Measurements from ENCODE around the gene OASL. TPM values are rescaled to one million over a fixed set of nuclear protein-coding genes. Genes with fewer than 3 reads are reported as not detected.
A peak's percentile ranks its signal among the peaks of the same experiment; 100 is the strongest.

OASL gene
- total and polyA plus RNA-seq, 9 of the 15 experiments (the other 6 are each of a cell fraction or from before 2014, with no cell fraction given) = 0.14 TPM; not detected in 8

DNA sequence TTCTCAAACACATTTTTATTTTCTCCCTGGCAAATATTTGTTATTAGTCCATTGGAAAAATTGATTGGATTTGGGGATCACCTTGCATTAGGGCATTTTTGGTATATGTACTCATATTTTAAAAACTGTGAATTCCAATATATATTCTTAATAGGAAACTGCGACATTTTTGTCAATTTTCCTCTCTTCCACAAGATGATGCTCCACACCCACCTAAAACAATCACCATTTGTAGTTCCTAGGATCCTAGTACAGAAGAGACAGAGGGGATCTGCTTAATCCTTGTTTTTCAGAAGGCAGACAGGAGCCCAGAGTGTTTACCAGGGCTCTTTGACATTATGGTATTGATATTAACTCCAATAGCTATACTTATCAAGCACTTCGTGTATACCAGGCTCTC is 22.8 kb upstream of the OASL start (continued):
- TF ChIP-seq, protein P1, sequence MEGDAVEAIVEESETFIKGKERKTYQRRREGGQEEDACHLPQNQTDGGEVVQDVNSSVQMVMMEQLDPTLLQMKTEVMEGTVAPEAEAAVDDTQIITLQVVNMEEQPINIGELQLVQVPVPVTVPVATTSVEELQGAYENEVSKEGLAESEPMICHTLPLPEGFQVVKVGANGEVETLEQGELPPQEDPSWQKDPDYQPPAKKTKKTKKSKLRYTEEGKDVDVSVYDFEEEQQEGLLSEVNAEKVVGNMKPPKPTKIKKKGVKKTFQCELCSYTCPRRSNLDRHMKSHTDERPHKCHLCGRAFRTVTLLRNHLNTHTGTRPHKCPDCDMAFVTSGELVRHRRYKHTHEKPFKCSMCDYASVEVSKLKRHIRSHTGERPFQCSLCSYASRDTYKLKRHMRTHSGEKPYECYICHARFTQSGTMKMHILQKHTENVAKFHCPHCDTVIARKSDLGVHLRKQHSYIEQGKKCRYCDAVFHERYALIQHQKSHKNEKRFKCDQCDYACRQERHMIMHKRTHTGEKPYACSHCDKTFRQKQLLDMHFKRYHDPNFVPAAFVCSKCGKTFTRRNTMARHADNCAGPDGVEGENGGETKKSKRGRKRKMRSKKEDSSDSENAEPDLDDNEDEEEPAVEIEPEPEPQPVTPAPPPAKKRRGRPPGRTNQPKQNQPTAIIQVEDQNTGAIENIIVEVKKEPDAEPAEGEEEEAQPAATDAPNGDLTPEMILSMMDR (IDR thresholded peaks at IDR 0.05 in 2 of 3, conservative IDR thresholded peaks at IDR 0.05 in 1 of 3; ENCODE audit: insufficient read depth in 2 of 3, low read depth in 1 of 3, low read length in 3 of 3) = peak; percentile 53 to 85 (median 53); a peak in 5 of 6 replicates
- TF ChIP-seq KLF16 (IDR thresholded peaks at IDR 0.05) = 0 out of 2 replicates have a peak, but pooled peaks have one; percentile 12
- TF ChIP-seq, protein P2, sequence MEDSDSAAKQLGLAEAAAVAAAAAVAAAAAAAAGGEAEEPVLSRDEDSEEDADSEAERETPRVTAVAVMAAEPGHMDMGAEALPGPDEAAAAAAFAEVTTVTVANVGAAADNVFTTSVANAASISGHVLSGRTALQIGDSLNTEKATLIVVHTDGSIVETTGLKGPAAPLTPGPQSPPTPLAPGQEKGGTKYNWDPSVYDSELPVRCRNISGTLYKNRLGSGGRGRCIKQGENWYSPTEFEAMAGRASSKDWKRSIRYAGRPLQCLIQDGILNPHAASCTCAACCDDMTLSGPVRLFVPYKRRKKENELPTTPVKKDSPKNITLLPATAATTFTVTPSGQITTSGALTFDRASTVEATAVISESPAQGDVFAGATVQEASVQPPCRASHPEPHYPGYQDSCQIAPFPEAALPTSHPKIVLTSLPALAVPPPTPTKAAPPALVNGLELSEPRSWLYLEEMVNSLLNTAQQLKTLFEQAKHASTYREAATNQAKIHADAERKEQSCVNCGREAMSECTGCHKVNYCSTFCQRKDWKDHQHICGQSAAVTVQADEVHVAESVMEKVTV (CRISPR knock-in tag; IDR thresholded peaks at IDR 0.05) = peak; percentile 81

DNA sequence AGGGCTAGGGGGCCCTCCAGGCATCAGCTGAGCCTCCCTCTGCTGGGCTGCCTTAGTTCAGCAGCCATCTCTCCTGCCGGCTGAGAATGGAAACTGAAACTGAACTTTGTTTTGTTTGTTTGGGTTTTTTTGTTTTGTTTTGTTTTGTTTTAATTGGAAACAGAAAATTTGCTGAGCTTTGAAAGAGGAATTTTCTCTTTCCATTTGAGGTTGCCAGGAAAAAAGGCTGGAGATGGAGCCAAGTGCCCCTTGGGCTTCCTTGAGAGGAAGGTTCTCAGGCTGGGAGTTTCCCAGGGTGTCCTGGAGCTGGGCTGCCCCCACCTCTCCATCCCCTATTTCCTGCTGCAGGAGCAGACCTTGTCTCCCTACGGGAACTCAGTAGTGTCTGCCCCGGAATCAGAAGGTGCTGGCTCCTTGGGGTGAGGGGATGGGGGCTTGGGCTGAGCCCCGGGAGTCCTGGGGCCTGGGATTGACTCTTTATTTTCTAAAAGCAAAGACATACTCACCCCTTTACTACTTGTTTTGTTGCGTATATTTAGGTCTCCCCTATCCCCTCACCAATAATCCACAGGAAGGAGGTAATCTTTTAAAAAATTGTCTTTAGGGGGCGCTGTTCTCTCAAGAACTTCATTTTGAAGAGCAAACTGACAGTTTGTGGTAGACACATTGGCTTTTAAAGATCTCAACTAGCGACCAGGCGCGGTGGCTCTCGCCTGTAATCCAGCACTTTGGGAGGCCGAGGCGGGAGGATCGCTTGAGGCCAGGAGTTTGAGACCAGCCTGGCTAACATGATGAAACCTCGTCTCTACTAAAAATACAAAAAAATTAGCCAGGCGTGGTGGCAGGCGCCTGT is 21.3 kb upstream of the OASL start:
- no peak overlapping the region for H3K27ac ChIP-seq (ENCODE audit: extremely low read depth, low read depth, low read length)
- H3K4me1 ChIP-seq (replicated peaks in 1 of 2; ENCODE audit: control insufficient read depth in 2 of 2, insufficient read depth in 2 of 2, low read length in 2 of 2) = no peaks in the 10 kb centered on the region; a peak in 1 of 5 replicates
- peak overlapping the region in 1 of 2 experiments; percentile 66; a peak in 1 of 4 replicates for H3K9ac ChIP-seq (ENCODE audit: insufficient read depth in 1 of 2, low read depth in 2 of 2, low read length in 2 of 2)
- H3K4me2 ChIP-seq (ENCODE audit: insufficient read depth, low read length) = peak overlapping the region; percentile 49; the same call in 1 of the 2 replicates
- POLR2A ChIA-PET = interaction anchor here (0.6 to 0.9 kb wide), 2 partner anchors 11 to 87 kb away, joined by 3 read pairs; no protein-coding TSS in a partner anchor
- peak; percentile 87 for ATAC-seq
- DNase-seq (ENCODE audit: extremely low read depth in 1 of 4, low spot score in 3 of 4) = peak; percentile 29 to 65 (median 37)
- H3K79me2 ChIP-seq (ENCODE audit: control insufficient read depth, insufficient read depth, low read length) = no peaks in the 10 kb centered on the region
- no TSS peak for BruUV-seq (replicated peaks)
- intact Hi-C loops (cut with micrococcal nuclease) (loop anchor here (1.0 to 5.0 kb wide), 2 partner anchors 152 to 170 kb away; partner anchors contain the start of gene P2RX4), in situ Hi-C loops (cut with MboI) (loop anchor here (5.0 kb wide), 1 partner anchor 167 kb away; no protein-coding TSS in a partner anchor)
- H4K20me1 ChIP-seq (replicated peaks; ENCODE audit: control insufficient read depth, insufficient read depth, low read length) = no peaks in the 10 kb centered on the region; the same call in 1 of the 2 replicates
- H3K9me3 ChIP-seq (replicated peaks; ENCODE audit: control insufficient read depth, insufficient read depth, low read depth, low read length) = no peaks in the 10 kb centered on the region
- H3K9me1 ChIP-seq (ENCODE audit: control insufficient read depth, insufficient read depth, low read length) = no peaks in the 10 kb centered on the region
- 13% methylated on average over 16 of the region's 16 CpGs for WGBS (ENCODE audit: insufficient coverage, low coverage, missing lambda C conversion rate)
- peak overlapping the region; percentile 54 for H2AFZ ChIP-seq (ENCODE audit: low read depth, low read length)
- CTCF ChIA-PET (ENCODE audit: low intra/inter-chr PET ratio) = interaction anchor here (0.6 to 3.5 kb wide), 7 partner anchors 32 to 192 kb away, joined by 4 to 24 read pairs (median 5); no protein-coding TSS in a partner anchor
- H3K4me3 ChIP-seq = 0 out of 2 replicates have a peak overlapping the region, but pooled peaks have one; percentile 14
- peak; percentile 79 for FAIRE-seq
- peaks cover 13 to 25% of the 10 kb centered on the region in 2 experiments; a peak in 4 of 5 replicates for H3K27me3 ChIP-seq (ENCODE audit: control insufficient read depth in 2 of 2, insufficient read depth in 2 of 2, low read length in 2 of 2)
- no peaks in the 10 kb centered on the region for H3K36me3 ChIP-seq (ENCODE audit: control insufficient read depth, insufficient read depth, low read length)
- TF ChIP-seq ZKSCAN3 (CRISPR knock-in tag; IDR thresholded peaks at IDR 0.05) (no peak), SOX6 (IDR thresholded peaks at IDR 0.05) (no peak), MEIS2 (IDR thresholded peaks at IDR 0.05; ENCODE audit: partially characterized antibody) (peak; percentile 17), CTBP1 (IDR thresholded peaks at IDR 0.05; ENCODE audit: borderline replicate concordance) (peak; percentile 41; the same call in 1 of the 2 replicates)
- TF ChIP-seq, protein P1 (IDR thresholded peaks at IDR 0.05 in 2 of 3, conservative IDR thresholded peaks at IDR 0.05 in 1 of 3; ENCODE audit: insufficient read depth in 2 of 3, low read depth in 1 of 3, low read length in 3 of 3) = peak; percentile 53 to 74 (median 69); a peak in 5 of 6 replicates
